ENCODE measurements around the gene ITIH3.

Gene ITIH3

GRCh38 chr3:52779011-52779836, 15.4 kb upstream of the ITIH3 start:
- DNase-seq: no peak

GRCh38 chr3:52779837-52780585, 14.6 kb upstream of the ITIH3 start:
- no peak for DNase-seq

GRCh38 chr3:52781741-52782140, 12.9 kb upstream of the ITIH3 start:
- no peak for DNase-seq

GRCh38 chr3:52782412-52783210, 12.0 kb upstream of the ITIH3 start:
- DNase-seq: no peak

GRCh38 chr3:52783211-52783555, 11.4 kb upstream of the ITIH3 start:
- DNase-seq: no peak

GRCh38 chr3:52784021-52784621, 10.5 kb upstream of the ITIH3 start:
- DNase-seq: no peak

GRCh38 chr3:52784931-52785590, 9.5 kb upstream of the ITIH3 start:
- DNase-seq: no peak

- no peak for DNase-seq
These were observed 8.0 kb upstream of the ITIH3 start for GRCh38 chr3:52786330-52787215.

- DNase-seq: no peak
These were observed 7.3 kb upstream of the ITIH3 start for GRCh38 chr3:52787246-52787645.

GRCh38 chr3:52787672-52788625, 6.6 kb upstream of the ITIH3 start:
- no peak for DNase-seq

- DNase-seq: no peak
These were observed 5.5 kb upstream of the ITIH3 start for GRCh38 chr3:52788890-52789745.

- DNase-seq: no peak
These were observed 4.9 kb upstream of the ITIH3 start for GRCh38 chr3:52789746-52790040.

- no peak for DNase-seq
These were observed 4.3 kb upstream of the ITIH3 start for GRCh38 chr3:52790337-52790736.

GRCh38 chr3:52790741-52791140, 3.9 kb upstream of the ITIH3 start:
- no peak for DNase-seq

GRCh38 chr3:52791366-52791765, 3.2 kb upstream of the ITIH3 start:
- no peak for DNase-seq

GRCh38 chr3:52791928-52792327, 2.7 kb upstream of the ITIH3 start:
- DNase-seq: no peak

- no peak for DNase-seq
These were observed 2.2 kb upstream of the ITIH3 start for GRCh38 chr3:52792413-52792812.

GRCh38 chr3:52792961-52793695, 1.5 kb upstream of the ITIH3 start:
- no peak for DNase-seq
